Muscle layer of duodenum (tissue), 2 donors: Measurements from ENCODE around the gene CENPX.
A peak's percentile ranks its signal among the peaks of the same experiment; 100 is the strongest.

Experiments used
- H3K27ac ChIP-seq: one replicate; pipeline ENCODE4 v1.7.0; 2013; ENCODE audit warnings: mild to moderate bottlenecking, low read length
- H3K27me3 ChIP-seq: one replicate; pipeline ENCODE4 v1.7.0; 2013; ENCODE audit warnings: low read depth, mild to moderate bottlenecking, control low read depth, low read length
- H3K36me3 ChIP-seq, 2 donors: one replicate each; pipeline ENCODE4 v1.7.0; 2013; ENCODE audit warnings: low read length in 2 of 2, control low read depth in 1 of 2, mild to moderate bottlenecking in 1 of 2; ENCODE audit not compliant: insufficient read depth in 2 of 2, control insufficient read depth in 1 of 2
- H3K4me1 ChIP-seq, 2 donors: one replicate each; pipeline ENCODE4 v1.7.0; 2013; ENCODE audit warnings: low read length in 2 of 2, mild to moderate bottlenecking in 2 of 2, control low read depth in 1 of 2, moderate library complexity in 1 of 2; ENCODE audit not compliant: insufficient read depth in 2 of 2, control insufficient read depth in 1 of 2
- H3K4me3 ChIP-seq, 2 donors: one replicate each; pipeline ENCODE4 v1.7.0; 2013; ENCODE audit warnings: low read length in 2 of 2, low read depth in 1 of 2, mild to moderate bottlenecking in 1 of 2
- H3K9me3 ChIP-seq, 2 donors: one replicate each; pipeline ENCODE4 v1.7.0; 2013; ENCODE audit warnings: low read length in 2 of 2, control low read depth in 1 of 2, mild to moderate bottlenecking in 1 of 2; ENCODE audit not compliant: control insufficient read depth in 1 of 2
- donor health status: healthy.

The CENPX gene

GRCh38 chr17:82053556-82054263, 31.0 kb upstream of the CENPX start:
- H3K36me3 ChIP-seq: peaks cover 0 to 65% of the 10 kb centered on the region in 2 donors

DNA sequence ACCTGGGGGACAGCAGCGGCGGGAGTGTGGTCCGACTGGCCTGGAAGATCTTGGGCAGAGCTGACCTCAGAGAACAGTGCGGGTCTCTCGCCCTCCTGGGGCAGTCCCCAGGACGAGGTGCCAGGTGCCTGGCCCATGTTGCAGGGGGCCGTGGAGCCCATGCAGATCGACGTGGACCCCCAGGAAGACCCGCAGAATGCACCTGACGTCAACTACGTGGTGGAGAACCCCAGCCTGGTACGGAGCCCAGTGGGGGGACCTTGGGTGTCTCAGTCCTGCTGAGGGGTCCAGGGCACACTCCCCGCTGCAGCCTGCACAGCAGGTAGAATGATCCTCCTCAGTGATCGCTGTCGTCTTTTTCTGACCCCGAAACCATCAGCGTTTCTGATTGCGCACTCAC, 30.5 kb upstream of the CENPX start:
- Histone ChIP-seq H3K27me3 (no peaks in the 10 kb centered on the region), H3K9me3 (no peaks in the 10 kb centered on the region), H3K27ac (no peak overlapping the region), H3K4me3 (peak overlapping the region in 1 of 2 donors; percentile 97), H3K4me1 (peaks cover 0 to 29% of the 10 kb centered on the region in 2 donors), H3K36me3 (peaks cover 0 to 68% of the 10 kb centered on the region in 2 donors)

More at GRCh38 chr17:82053556-82054263, 31.0 kb upstream of the CENPX start:
- H3K27ac ChIP-seq: no peak overlapping the region
- peaks cover 0 to 29% of the 10 kb centered on the region in 2 donors for H3K4me1 ChIP-seq
- H3K4me3 ChIP-seq: no peak overlapping the region
- H3K9me3 ChIP-seq: no peaks in the 10 kb centered on the region
- no peaks in the 10 kb centered on the region for H3K27me3 ChIP-seq

GRCh38 chr17:82052638-82053059, 30.0 kb upstream of the CENPX start:
- Histone ChIP-seq H3K36me3 (peaks cover 0 to 68% of the 10 kb centered on the region in 2 donors), H3K27me3 (no peaks in the 10 kb centered on the region), H3K4me1 (peaks cover 0 to 29% of the 10 kb centered on the region in 2 donors), H3K9me3 (no peaks in the 10 kb centered on the region), H3K4me3 (peak overlapping the region; percentile 71 to 97), H3K27ac (no peak overlapping the region)

DNA sequence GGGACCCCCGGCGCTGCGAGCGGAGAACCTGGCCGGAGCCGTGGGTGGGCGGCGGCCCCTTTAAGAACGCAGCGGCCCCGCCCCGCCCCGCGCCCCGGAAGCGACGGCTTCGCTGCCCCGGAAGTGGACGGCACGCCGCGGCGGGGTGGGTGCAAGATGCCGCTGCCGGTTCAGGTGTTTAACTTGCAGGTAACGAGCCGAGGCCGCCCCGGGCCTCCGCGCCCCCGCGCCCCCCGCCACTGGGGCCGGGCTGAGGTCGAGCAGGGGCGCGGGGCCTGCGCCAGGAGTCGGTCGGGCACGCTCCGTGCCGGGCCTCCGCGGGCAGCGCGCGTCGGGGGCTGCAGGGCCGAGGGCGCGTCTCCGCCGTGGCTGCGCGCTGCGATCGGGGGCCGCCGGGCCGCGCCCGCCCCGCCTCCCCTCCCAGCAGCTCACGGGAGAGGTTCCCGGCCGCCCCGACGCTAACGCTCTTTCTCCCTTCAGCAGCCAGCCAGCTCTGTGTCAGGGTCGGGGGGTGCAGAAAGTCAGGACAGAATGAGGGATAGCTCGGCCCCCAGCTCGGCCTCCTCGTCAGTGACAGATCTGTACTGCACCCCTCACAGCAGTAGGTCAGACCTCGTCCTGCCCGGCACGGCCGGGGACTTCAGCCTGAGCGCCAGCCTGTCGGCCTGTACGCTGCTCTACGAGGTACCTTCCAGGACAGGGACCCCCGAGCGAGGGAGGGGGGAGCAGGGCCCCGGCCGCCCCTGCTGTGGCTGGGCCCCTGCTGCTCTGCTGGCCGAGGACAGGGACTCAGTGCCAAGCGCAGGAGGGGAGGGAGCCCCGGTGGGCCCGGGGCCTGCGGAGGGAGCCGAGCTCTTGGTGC, 29.3 kb upstream of the CENPX start, which contains the start of the genes GPS1 and RFNG:
TSS of gene GPS1 (plus strand) at position 123 of the 862 bp plus-strand sequence. CDS start at position 157, 34 bp downstream.
TSS of gene RFNG (minus strand) at position 36 of the 862 bp plus-strand sequence. CDS start 45 bp downstream, outside the sequence.
- H3K27ac ChIP-seq: no peak within 1 kb of the TSS
- peaks cover 0 to 29% of the 10 kb centered on the region in 2 donors for H3K4me1 ChIP-seq
- peaks cover 5 to 68% of the 10 kb centered on the region in 2 donors for H3K36me3 ChIP-seq
- no peaks in the 10 kb centered on the region for H3K27me3 ChIP-seq
- no peaks in the 10 kb centered on the region for H3K9me3 ChIP-seq
- H3K4me3 ChIP-seq: peak within 1 kb of the TSS; percentile 71 to 97

DNA sequence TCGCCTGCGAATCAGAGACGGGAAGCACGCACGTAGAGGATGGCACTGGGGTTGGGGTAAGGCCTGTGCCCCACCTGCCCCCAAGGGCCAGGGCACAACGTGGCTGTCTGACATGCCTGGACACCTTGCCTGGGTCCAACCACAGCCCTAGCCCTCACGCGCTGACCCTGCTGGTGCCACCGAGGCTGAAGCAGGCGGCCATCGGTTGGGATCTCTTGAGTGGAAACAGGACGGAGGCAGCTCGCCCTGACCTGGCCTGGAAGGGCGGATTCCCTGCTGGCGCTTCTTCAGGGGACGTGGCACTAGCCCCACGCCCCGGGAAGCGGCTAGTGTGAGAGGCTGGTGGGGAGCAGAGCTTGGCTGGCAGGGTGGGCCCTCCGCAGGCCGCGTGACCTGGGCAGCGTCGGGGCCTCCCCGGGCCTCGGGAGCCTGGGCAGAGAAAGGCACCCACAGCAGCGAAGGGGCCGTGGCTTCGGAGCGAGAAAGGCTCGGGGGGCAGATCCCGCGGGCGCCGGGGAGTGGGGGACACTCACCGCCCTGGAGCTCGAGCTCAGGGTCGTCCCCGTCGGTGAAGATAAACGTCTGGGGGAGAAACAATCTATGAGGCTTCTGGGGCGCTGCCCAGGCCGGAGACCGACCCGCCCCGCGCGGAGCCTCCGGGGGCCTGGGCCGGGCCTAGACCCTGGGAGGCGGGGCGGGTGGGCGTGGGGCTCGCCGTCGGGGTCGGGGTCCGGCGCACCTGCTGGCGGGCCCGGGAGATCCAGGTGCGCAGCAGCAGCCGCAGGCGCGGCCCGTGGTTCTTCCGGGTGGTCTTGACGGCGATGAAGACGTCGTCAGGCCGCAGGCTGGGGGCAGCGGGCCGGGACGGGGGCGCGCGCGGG, 28.3 kb upstream of the CENPX start:
- peaks cover 5 to 59% of the 10 kb centered on the region in 2 donors for H3K36me3 ChIP-seq
- peaks cover 0 to 29% of the 10 kb centered on the region in 2 donors for H3K4me1 ChIP-seq
- no peaks in the 10 kb centered on the region for H3K27me3 ChIP-seq
- H3K9me3 ChIP-seq: no peaks in the 10 kb centered on the region
- H3K4me3 ChIP-seq: peak overlapping the region; percentile 46 to 97
- H3K27ac ChIP-seq: no peak overlapping the region

DNA sequence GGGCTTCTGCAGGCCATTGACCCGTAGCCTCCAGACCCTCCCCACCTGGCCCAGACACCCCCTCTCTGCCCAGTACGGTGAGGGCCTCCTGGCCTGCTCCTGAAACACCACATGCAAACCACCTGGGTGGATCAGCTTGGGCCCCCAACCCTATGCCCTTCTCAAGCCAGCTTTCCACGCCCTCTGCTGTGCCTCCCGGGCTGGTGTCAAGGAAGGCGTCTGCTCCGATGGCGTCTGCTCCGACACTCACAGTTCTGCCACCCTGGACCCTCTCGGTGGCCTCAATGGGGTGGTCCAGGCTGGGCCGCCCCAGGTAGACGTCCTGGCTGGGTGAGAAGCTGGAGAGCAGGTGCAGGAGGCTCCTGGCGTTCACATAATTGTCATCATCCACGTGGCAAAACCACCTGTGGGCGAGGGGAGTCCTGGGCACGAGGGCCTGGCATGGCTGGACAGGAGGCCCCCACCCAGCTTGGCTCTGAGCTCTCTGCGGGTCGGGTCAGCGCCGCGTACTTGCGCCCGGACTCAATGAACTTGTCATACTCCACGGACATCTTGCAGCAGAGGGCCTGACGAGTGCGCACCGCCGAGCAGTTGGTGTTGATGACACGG, 27.6 kb upstream of the CENPX start:
- H3K4me1 ChIP-seq: peaks cover 0 to 29% of the 10 kb centered on the region in 2 donors
- no peaks in the 10 kb centered on the region for H3K27me3 ChIP-seq
- H3K36me3 ChIP-seq: peaks cover 5 to 52% of the 10 kb centered on the region in 2 donors
- H3K4me3 ChIP-seq: peak overlapping the region; percentile 46 to 97
- H3K9me3 ChIP-seq: no peaks in the 10 kb centered on the region
- no peak overlapping the region for H3K27ac ChIP-seq

DNA sequence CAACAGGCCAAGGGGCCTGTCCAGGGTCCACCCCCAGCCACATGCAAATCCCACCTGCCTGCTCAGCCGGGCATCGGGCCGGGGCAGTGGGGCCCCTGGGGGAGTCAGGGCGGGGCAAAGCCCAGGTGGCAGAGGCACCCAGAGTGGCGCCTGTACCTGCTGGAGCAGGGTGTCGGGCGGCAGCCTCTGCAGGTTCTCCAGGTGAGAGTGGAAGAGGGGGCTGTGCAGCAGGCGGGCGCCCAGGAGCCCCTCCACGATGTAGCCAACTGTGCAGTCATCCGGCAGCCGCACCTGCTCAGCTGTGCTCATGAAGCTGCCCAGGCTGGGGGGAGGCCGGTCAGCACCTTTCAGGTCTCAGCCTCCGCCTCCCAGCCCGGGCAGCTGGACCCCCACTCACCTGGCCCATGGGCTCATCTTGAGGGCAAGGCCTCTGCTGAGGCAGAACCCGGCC, 26.9 kb upstream of the CENPX start:
- H3K4me3 ChIP-seq: no peak overlapping the region
- H3K27ac ChIP-seq: no peak overlapping the region
- no peaks in the 10 kb centered on the region for H3K27me3 ChIP-seq
- no peaks in the 10 kb centered on the region for H3K9me3 ChIP-seq
- H3K36me3 ChIP-seq: peaks cover 5 to 45% of the 10 kb centered on the region in 2 donors
- H3K4me1 ChIP-seq: peaks cover 0 to 29% of the 10 kb centered on the region in 2 donors

GRCh38 chr17:82049106-82049505, 26.4 kb upstream of the CENPX start:
- Histone ChIP-seq H3K4me3 (no peak overlapping the region), H3K9me3 (no peaks in the 10 kb centered on the region), H3K4me1 (peaks cover 0 to 29% of the 10 kb centered on the region in 2 donors), H3K36me3 (peaks cover 5 to 41% of the 10 kb centered on the region in 2 donors), H3K27me3 (no peaks in the 10 kb centered on the region), H3K27ac (no peak overlapping the region)

- peaks cover 0 to 27% of the 10 kb centered on the region in 2 donors for H3K4me1 ChIP-seq
- H3K9me3 ChIP-seq: no peaks in the 10 kb centered on the region
- no peak overlapping the region for H3K4me3 ChIP-seq
- H3K27me3 ChIP-seq: no peaks in the 10 kb centered on the region
- H3K27ac ChIP-seq: no peak overlapping the region
- H3K36me3 ChIP-seq: peaks cover 5 to 36% of the 10 kb centered on the region in 2 donors
These were observed 25.9 kb upstream of the CENPX start for GRCh38 chr17:82048571-82048971.

DNA sequence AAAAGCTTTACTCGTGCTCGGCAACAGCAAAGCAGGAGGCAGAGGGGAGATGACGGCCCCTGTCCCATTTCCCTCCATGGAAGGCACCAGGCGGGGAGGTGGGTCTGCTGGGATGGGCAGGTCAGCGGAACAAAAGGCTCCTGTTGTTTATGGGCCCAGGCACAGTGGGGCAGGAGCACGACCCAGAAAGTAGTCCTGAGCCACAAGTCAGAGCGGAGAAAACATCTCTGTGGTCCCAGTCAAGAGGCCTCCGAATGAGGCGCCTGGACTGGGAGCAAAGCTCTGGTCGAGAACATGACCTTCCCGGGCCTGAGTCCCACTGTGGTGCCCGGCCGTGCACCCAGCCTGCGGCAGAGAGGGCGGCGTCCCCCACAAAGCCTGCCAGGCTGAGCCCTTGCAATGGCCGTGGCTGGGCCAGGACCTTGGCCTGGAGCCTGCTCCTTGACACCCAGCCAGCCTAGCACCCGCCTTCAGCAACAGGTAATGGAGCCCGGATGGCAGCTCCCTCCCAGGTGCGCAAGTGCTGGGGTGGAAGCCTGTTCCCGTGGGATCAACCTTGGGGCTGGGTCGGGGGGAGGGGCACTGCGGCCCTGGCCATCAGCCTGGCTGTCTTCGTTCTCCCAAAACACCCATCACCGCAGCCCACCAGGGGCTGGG, 25.4 kb upstream of the CENPX start:
- Histone ChIP-seq H3K27me3 (no peaks in the 10 kb centered on the region), H3K9me3 (no peaks in the 10 kb centered on the region), H3K27ac (no peak overlapping the region), H3K36me3 (peaks cover 5 to 33% of the 10 kb centered on the region in 2 donors), H3K4me3 (no peak overlapping the region), H3K4me1 (peaks cover 0 to 22% of the 10 kb centered on the region in 2 donors)
